GM12875 (cell line): ENCODE measurements around the gene TSLP.

Experiments used
- H3K4me3 ChIP-seq: one replicate; pipeline ENCODE4 v1.5.1; 2011; ENCODE audit warnings: low read depth, low read length, control low read depth
- CTCF ChIP-seq: IDR thresholded peaks from 2 replicates; pipeline ENCODE4 v1.5.1; 2011; ENCODE audit warnings: low read depth, mild to moderate bottlenecking, control low read depth, inconsistent platforms, low read length, moderate library complexity, borderline replicate concordance; ENCODE audit not compliant: insufficient read depth

The TSLP gene

GRCh38 chr5:111124793-111125192 lies 53.3 kb downstream of the TSLP start:
- no peak overlapping the region for H3K4me3 ChIP-seq

GRCh38 chr5:111126896-111127295 lies 55.4 kb downstream of the TSLP start:
- no peak overlapping the region for H3K4me3 ChIP-seq
- no peak for TF ChIP-seq CTCF

More at GRCh38 chr5:111124793-111125192, 53.3 kb downstream of the TSLP start:
- TF ChIP-seq CTCF, result no peak
